ENCODE results near the gene RBM20. TPM values are rescaled to one million over a fixed set of nuclear protein-coding genes. Genes with fewer than 3 reads are reported as not detected.
"Not testable (repeated sequence)": the region's sequence is repeated elsewhere in the genome, so short reads cannot be mapped to it uniquely, and the experiment has no call there.

Gene RBM20
- total RNA-seq, 2 experiments from 2014 or later: not detected

- Mint-ChIP-seq H3K27me3 (no peaks in the 10 kb centered on the region), H3K9me3 (no peaks in the 10 kb centered on the region), H3K4me3 (no peak overlapping the region), H3K36me3 (ENCODE audit: low read depth) (peaks cover 1% of the 10 kb centered on the region), H3K27ac (no peak overlapping the region), H3K4me1 (peaks cover 43% of the 10 kb centered on the region)
- POLR2A ChIA-PET: no interaction called here
- CTCF ChIA-PET: interaction anchor here (0.7 to 3.0 kb wide), 6 partner anchors 8 to 57 kb away, joined by 3 to 12 read pairs (median 4); no protein-coding TSS in a partner anchor
- no peak for DNase-seq
These were observed 28.9 kb upstream of the RBM20 start for GRCh38 chr10:110615057-110615747.

GRCh38 chr10:110616493-110617033 lies 27.6 kb upstream of the RBM20 start:
- H3K9me3 Mint-ChIP-seq: no peaks in the 10 kb centered on the region
- CTCF ChIA-PET: interaction anchor here (0.7 to 3.0 kb wide), 5 partner anchors 33 to 545 kb away, joined by 3 to 12 read pairs (median 4); no protein-coding TSS in a partner anchor
- H3K4me1 Mint-ChIP-seq: peaks cover 35% of the 10 kb centered on the region
- POLR2A ChIA-PET: no interaction called here
- DNase-seq: no peak
- no peak overlapping the region for H3K4me3 Mint-ChIP-seq
- no peaks in the 10 kb centered on the region for H3K36me3 Mint-ChIP-seq (ENCODE audit: low read depth)
- peaks cover 3% of the 10 kb centered on the region for H3K27me3 Mint-ChIP-seq
- H3K27ac Mint-ChIP-seq: no peak overlapping the region

DNA sequence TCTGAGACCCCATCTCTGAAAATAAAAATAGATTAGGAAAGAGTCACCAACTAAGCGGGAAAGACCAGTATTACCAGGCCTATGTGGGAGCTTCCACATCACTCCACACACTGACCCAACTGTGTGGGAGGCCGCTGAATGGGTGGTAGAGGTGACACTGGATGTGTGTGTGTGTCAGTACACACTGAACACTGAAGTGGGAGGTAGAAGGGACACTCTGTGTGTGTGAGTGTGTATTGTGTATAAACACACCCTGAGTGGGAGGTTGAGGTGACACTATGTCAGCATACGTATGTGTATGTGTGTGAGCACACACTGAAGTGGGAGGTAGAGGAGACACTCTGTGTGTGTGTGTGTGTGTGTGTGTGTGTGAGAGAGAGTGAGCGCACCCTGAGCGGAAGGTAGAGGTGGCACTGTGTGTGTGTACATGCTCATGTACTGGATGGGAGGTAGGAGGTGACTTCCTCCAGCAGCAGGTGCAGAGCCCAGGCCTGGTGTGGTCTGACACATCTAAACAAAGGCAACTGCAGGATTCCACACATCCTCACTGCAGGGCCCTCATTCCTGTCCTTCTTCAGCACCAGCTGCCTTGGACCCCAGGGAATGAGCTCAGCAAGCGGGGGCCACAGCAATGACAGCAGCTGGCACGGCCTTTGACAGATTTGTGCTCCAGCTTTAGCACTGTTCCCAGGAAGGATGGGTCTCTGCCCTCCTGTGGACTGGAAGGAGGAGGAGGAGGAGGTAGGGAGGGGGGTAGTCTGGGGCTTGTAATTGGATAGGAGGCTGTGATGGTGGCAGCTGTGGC lies 26.5 kb upstream of the RBM20 start:
- ChIA-PET CTCF (interaction anchor here (1.1 kb wide), 1 partner anchor 70 kb away, joined by 4 read pairs; no protein-coding TSS in a partner anchor), POLR2A (interaction anchor here (0.5 kb wide), 1 partner anchor 507 kb away, joined by 3 read pairs; no protein-coding TSS in a partner anchor)
- H3K9me3 Mint-ChIP-seq: no peaks in the 10 kb centered on the region
- H3K27ac Mint-ChIP-seq: no peak overlapping the region
- H3K4me1 Mint-ChIP-seq: peaks cover 24% of the 10 kb centered on the region
- no peaks in the 10 kb centered on the region for H3K36me3 Mint-ChIP-seq (ENCODE audit: low read depth)
- H3K27me3 Mint-ChIP-seq: peaks cover 3% of the 10 kb centered on the region
- DNase-seq: no peak
- H3K4me3 Mint-ChIP-seq: no peak overlapping the region

DNA sequence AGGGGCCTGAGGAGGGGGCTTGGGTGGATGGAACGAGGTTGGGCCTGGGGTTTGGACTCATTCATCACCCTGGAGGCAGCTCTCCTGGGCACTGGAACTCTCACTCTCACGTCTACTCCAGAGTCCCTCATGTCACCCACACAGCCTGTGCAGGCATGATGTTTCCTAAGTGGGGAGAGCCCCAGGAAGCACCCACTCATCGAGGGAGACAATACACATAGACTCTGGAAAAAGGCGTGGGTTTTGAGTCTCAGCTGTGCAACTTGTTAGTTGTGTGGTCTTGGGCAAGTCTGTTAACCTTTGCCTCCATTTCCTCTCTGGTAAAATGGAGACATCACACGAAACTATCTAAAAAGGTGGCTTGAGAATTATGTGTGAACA lies 25.9 kb upstream of the RBM20 start:
- H3K9me3 Mint-ChIP-seq: no peaks in the 10 kb centered on the region
- no peak for DNase-seq
- H3K4me1 Mint-ChIP-seq: peaks cover 22% of the 10 kb centered on the region
- no peak overlapping the region for H3K4me3 Mint-ChIP-seq
- peaks cover 3% of the 10 kb centered on the region for H3K27me3 Mint-ChIP-seq
- H3K36me3 Mint-ChIP-seq (ENCODE audit: low read depth): no peaks in the 10 kb centered on the region
- no peak overlapping the region for H3K27ac Mint-ChIP-seq
- CTCF ChIA-PET: no interaction called here
- POLR2A ChIA-PET: no interaction called here

- CTCF ChIA-PET: interaction anchor here (0.8 to 2.3 kb wide), 4 partner anchors 16 to 64 kb away, joined by 3 to 9 read pairs (median 4); no protein-coding TSS in a partner anchor
- H3K4me1 Mint-ChIP-seq: peaks cover 18% of the 10 kb centered on the region
- peaks cover 3% of the 10 kb centered on the region for H3K27me3 Mint-ChIP-seq
- DNase-seq: no peak
- no peaks in the 10 kb centered on the region for H3K9me3 Mint-ChIP-seq
- POLR2A ChIA-PET: no interaction called here
- no peak overlapping the region for H3K27ac Mint-ChIP-seq
- H3K36me3 Mint-ChIP-seq (ENCODE audit: low read depth): no peaks in the 10 kb centered on the region
- H3K4me3 Mint-ChIP-seq: no peak overlapping the region
These were observed 24.4 kb upstream of the RBM20 start for GRCh38 chr10:110619514-110620397.

GRCh38 chr10:110620398-110620719 lies 23.8 kb upstream of the RBM20 start:
- POLR2A ChIA-PET: no interaction called here
- Mint-ChIP-seq H3K27ac (no peak overlapping the region), H3K27me3 (peaks cover 3% of the 10 kb centered on the region), H3K9me3 (no peaks in the 10 kb centered on the region), H3K36me3 (ENCODE audit: low read depth) (no peaks in the 10 kb centered on the region), H3K4me3 (no peak overlapping the region), H3K4me1 (peaks cover 18% of the 10 kb centered on the region)
- CTCF ChIA-PET: interaction anchor here (0.6 to 2.3 kb wide), 5 partner anchors 16 to 137 kb away, joined by 4 to 9 read pairs (median 5); no protein-coding TSS in a partner anchor
- no peak for DNase-seq

- CTCF ChIA-PET: interaction anchor here (0.9 to 1.3 kb wide), 3 partner anchors 8 to 49 kb away, joined by 3 to 4 read pairs (median 3); no protein-coding TSS in a partner anchor
- H3K27me3 Mint-ChIP-seq; DNase-seq; H3K9me3 Mint-ChIP-seq; POLR2A ChIA-PET; H3K27ac Mint-ChIP-seq; H3K36me3 Mint-ChIP-seq (ENCODE audit: low read depth); H3K4me3 Mint-ChIP-seq; H3K4me1 Mint-ChIP-seq: not testable (repeated sequence)
These were observed 20.8 kb upstream of the RBM20 start for GRCh38 chr10:110623316-110623715.

DNA sequence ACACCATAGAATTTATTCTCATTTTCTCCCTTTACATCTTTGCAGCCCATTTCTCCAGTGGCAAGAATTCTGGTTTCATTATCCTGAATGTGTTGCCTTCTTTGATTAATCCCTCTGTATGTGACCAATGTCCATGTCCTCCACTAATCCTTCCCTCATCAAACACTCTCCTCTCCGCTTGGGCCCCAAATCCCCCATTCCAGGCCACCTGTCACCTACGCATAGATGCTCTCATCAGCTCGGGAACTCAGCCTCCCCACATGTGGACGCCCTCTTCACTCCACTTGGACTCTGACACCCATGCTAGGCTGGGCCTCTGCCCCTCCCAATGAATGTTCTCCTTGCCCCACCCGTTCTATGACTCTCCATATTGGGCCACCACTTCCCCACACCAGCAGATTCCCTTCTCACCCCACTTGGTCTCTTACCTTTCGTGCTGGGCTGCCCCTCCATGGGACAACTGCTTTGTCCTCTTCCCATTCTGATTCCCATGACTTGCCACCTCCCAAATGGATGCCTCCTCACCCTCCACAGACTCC lies 18.7 kb upstream of the RBM20 start:
- H3K9me3 Mint-ChIP-seq: peaks cover 2% of the 10 kb centered on the region
- H3K36me3 Mint-ChIP-seq (ENCODE audit: low read depth): no peaks in the 10 kb centered on the region
- DNase-seq: no peak
- no peak overlapping the region for H3K27ac Mint-ChIP-seq
- no peak overlapping the region for H3K4me3 Mint-ChIP-seq
- H3K4me1 Mint-ChIP-seq: no peaks in the 10 kb centered on the region
- H3K27me3 Mint-ChIP-seq: peaks cover 5% of the 10 kb centered on the region
- ChIA-PET POLR2A (no interaction called here), CTCF (interaction anchor here (0.6 to 0.7 kb wide), 2 partner anchors 25 to 319 kb away, joined by 3 read pairs; no protein-coding TSS in a partner anchor)

- CTCF ChIA-PET: interaction anchor here (0.6 to 1.9 kb wide), 3 partner anchors 12 to 46 kb away, joined by 3 to 6 read pairs (median 4); no protein-coding TSS in a partner anchor
- H3K9me3 Mint-ChIP-seq: peaks cover 2% of the 10 kb centered on the region
- DNase-seq: no peak
- POLR2A ChIA-PET: no interaction called here
- no peaks in the 10 kb centered on the region for H3K36me3 Mint-ChIP-seq (ENCODE audit: low read depth)
- no peak overlapping the region for H3K27ac Mint-ChIP-seq
- H3K27me3 Mint-ChIP-seq: peaks cover 4% of the 10 kb centered on the region
- H3K4me1 Mint-ChIP-seq: no peaks in the 10 kb centered on the region
- no peak overlapping the region for H3K4me3 Mint-ChIP-seq
These were observed 17.9 kb upstream of the RBM20 start for GRCh38 chr10:110625951-110626855.

DNA sequence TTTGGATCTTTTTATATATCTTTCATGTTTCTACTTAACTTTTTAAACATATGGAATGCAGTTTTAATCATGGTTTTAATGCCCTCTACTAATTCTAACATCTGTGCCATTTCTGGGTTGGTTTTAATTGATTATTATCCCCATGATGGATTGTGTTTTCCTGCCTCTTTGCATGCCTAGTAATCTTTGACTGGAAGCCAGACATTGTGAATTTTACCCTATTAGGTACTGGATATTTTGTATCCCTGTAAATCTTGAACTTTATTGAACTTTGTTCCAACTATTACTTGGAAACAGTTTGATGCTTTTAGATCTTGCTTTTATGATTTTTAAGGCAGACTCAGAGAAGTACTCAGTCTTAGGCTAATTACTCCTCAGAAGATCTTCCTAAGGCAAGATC lies 16.0 kb upstream of the RBM20 start:
- H3K27ac Mint-ChIP-seq: no peak overlapping the region
- ChIA-PET CTCF (no interaction called here), POLR2A (no interaction called here)

GRCh38 chr10:110629680-110630191 lies 14.4 kb upstream of the RBM20 start:
- Mint-ChIP-seq H3K27ac (no peak overlapping the region), H3K9me3 (peaks cover 2% of the 10 kb centered on the region), H3K4me3 (no peak overlapping the region), H3K27me3 (peaks cover 2% of the 10 kb centered on the region), H3K36me3 (ENCODE audit: low read depth) (no peaks in the 10 kb centered on the region), H3K4me1 (no peaks in the 10 kb centered on the region)
- CTCF ChIA-PET: no interaction called here
- POLR2A ChIA-PET: no interaction called here
- no peak for DNase-seq

More for the DNA sequence above, 16.0 kb upstream of the RBM20 start:
- H3K4me3 Mint-ChIP-seq: no peak overlapping the region
- DNase-seq: no peak
- H3K27me3 Mint-ChIP-seq: peaks cover 2% of the 10 kb centered on the region
- H3K4me1 Mint-ChIP-seq: no peaks in the 10 kb centered on the region
- no peaks in the 10 kb centered on the region for H3K36me3 Mint-ChIP-seq (ENCODE audit: low read depth)
- peaks cover 2% of the 10 kb centered on the region for H3K9me3 Mint-ChIP-seq
